ENCODE data around the gene ISM1. TPM values are rescaled to one million over a fixed set of nuclear protein-coding genes. Genes with fewer than 3 reads are reported as not detected.

Gene ISM1
- total and polyA plus RNA-seq, 2 donors (not counting 3 experiments of a cell fraction or from before 2014, with no cell fraction given), result not detected

GRCh38 chr20:13255356-13255755 lies 34.3 kb downstream of the ISM1 start:
- no peak for FAIRE-seq
- CTCF ChIA-PET, result no interaction called here

More at GRCh38 chr20:13255356-13255755, 34.3 kb downstream of the ISM1 start:
- Histone ChIP-seq H3K4me2 (ENCODE audit: insufficient read depth, low read length) (no peak overlapping the region), H3K4me3 (replicated peaks in 1 of 3; ENCODE audit: insufficient read depth in 1 of 3, low read depth in 1 of 3, low read length in 3 of 3) (no peak overlapping the region), H3K79me2 (ENCODE audit: control insufficient read depth, insufficient read depth, low read length) (no peaks in the 10 kb centered on the region), H3K9ac (replicated peaks; ENCODE audit: extremely low read depth, insufficient read depth, low read length) (no peak overlapping the region), H3K4me1 (ENCODE audit: control insufficient read depth, extremely low read depth, insufficient read depth, low read length) (no peaks in the 10 kb centered on the region), H4K20me1 (replicated peaks; ENCODE audit: control insufficient read depth, extremely low read depth, insufficient read depth, low read length) (no peaks in the 10 kb centered on the region), H3K9me3 (replicated peaks; ENCODE audit: control insufficient read depth, insufficient read depth, low read length) (no peaks in the 10 kb centered on the region), H3K27ac (ENCODE audit: insufficient read depth, low read depth, low read length) (no peak overlapping the region), H2AFZ (ENCODE audit: low read depth, low read length) (no peak overlapping the region), H3K9me1 (replicated peaks; ENCODE audit: control insufficient read depth, extremely low read depth, insufficient read depth, low read length) (no peaks in the 10 kb centered on the region), H3K36me3 (ENCODE audit: control insufficient read depth in 2 of 2, extremely low read depth in 1 of 2, insufficient read depth in 2 of 2, low read length in 2 of 2) (no peaks in the 10 kb centered on the region), H3K27me3 (ENCODE audit: control insufficient read depth in 2 of 2, insufficient read depth in 2 of 2, low read length in 2 of 2) (peaks cover 0 to 5% of the 10 kb centered on the region in 2 experiments)
- DNase-seq (ENCODE audit: low read depth, low spot score), result no peak
- POLR2A ChIA-PET, result no interaction called here
- TF ChIP-seq POLR2AphosphoS5 (IDR thresholded peaks at IDR 0.05; ENCODE audit: insufficient read depth, low read depth, low read length), result no peak
- no peak for TF ChIP-seq GATA2 (IDR thresholded peaks at IDR 0.05; ENCODE audit: insufficient read depth, insufficient read length, low read depth, low read length)
- TF ChIP-seq MAX (IDR thresholded peaks at IDR 0.05; ENCODE audit: insufficient read depth, insufficient read length), result no peak
- TF ChIP-seq EZH2 (IDR thresholded peaks at IDR 0.05; ENCODE audit: borderline replicate concordance, low read depth, low read length, severe bottlenecking), result no peak
- no peak for TF ChIP-seq POLR2A (IDR thresholded peaks at IDR 0.05; ENCODE audit: low read depth, low read length)
- no peak for TF ChIP-seq FOS (IDR thresholded peaks at IDR 0.05; ENCODE audit: borderline replicate concordance, insufficient read depth, low read length)
- no peak for TF ChIP-seq JUN (IDR thresholded peaks at IDR 0.05; ENCODE audit: borderline replicate concordance, insufficient read depth, insufficient read length, low read depth)
- no peak for TF ChIP-seq MYC (IDR thresholded peaks at IDR 0.05; ENCODE audit: low read depth, low read length)
- no peak for TF ChIP-seq CTCF (IDR thresholded peaks at IDR 0.05; ENCODE audit: extremely low read depth in 1 of 2, insufficient read depth in 1 of 2, low read depth in 1 of 2, low read length in 2 of 2)
- BruUV-seq (replicated peaks), result no TSS peak
- dilution Hi-C loops (cut with MboI; ENCODE audit: extremely low pct_ligation_motif_present, low sequenced_read_pairs), result no loop called here
- intact Hi-C loops (cut with micrococcal nuclease), result no loop called here

Measured in endothelial cell of umbilical vein (primary cell).